RWPE1 (cell line): Measurements from ENCODE around the gene KLF9.
A peak's percentile ranks its signal among the peaks of the same experiment; 100 is the strongest.

Source experiments
- CTCF ChIA-PET: fragments of 350-600 bp; sonication (Branson Sonifier 250); formaldehyde crosslinking; extraction: SDS; loops from one replicate; lab custom pipeline; 2021; lab: Yijun Ruan, JAX
- POLR2A ChIA-PET: fragments of 400-600 bp; formaldehyde crosslinking; extraction: SDS; loops from one replicate; lab custom pipeline; 2020; ENCODE audit warnings: antibody characterized with exemption; ENCODE audit not compliant: low non-redundant PET; lab: Yijun Ruan, JAX
- DNase-seq: peaks from one replicate; pipeline ENCODE4 v3.0.0; 2012; ENCODE audit warnings: low spot score
- H3K27ac ChIP-seq: fragments of 450-650 bp; 2 replicates; pipeline ENCODE4 v1.5.1; 2017
- TF ChIP-seq, protein P1 (sequence below): fragments of 450-650 bp; conservative IDR thresholded peaks from 2 replicates; pipeline ENCODE4 v1.5.1; 2017; ENCODE audit warnings: low read depth, mild to moderate bottlenecking

Gene KLF9

DNA sequence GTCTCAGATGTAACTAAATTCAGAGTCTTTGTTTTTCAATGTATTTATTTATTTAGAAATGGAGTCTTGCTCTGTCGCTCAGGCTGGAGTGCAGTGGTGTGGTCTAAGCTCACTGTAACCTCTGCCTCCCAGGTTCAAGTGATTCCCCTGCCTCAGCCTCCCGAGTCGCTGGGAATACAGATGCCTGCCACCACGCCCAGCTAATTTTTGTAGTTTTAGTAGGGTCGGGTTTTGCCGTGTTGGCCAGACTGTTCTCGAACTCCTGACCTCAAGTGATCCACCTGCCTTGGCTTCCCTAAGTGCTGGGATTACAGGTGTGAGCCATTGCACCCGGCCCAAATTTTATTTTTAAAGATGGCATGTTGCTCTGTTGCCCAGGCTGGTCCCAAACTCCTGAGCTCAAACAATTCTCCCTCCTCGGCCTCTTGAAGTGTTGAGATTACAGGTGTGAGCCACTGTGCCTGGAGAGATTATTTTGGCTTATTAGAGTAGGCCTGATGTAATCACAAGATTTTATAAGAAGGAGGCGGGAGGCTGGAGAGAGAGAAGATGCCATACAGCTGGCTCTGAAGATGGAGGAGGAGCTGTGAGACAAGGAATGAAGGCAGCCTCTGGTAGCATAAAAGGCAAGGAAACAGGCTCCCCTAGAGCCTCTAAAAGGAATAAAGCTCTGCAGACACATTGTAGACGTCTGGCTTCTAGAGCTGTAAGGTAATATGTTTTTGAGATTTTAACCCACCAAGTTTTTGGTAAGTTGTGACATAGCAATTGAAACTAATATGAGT is 12.9 kb upstream of the KLF9 start:
- CTCF ChIA-PET, result interaction anchor here (0.6 to 1.1 kb wide), 4 partner anchors 9 to 87 kb away, joined by 3 to 5 read pairs (median 4); no protein-coding TSS in a partner anchor

DNA sequence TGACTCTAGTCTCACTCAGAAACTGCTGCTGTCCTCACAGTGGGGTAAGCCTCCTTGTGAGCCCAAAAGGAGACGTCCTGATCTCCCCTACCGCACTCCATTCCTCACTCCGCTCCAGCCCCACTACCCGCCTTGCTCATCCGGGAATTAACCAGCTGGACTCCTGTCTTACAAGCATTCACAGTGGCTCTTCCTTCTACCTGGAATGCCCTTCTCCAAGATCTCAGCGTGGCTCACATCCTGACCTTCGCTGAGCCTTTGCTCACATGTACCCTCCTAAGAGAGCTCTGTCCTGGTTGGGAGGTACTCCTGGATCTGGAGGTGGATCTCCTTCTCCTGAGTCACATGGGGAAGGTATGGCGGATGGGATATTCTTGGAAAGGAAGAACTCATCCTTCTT is 10.7 kb upstream of the KLF9 start:
- TF ChIP-seq, protein P1, sequence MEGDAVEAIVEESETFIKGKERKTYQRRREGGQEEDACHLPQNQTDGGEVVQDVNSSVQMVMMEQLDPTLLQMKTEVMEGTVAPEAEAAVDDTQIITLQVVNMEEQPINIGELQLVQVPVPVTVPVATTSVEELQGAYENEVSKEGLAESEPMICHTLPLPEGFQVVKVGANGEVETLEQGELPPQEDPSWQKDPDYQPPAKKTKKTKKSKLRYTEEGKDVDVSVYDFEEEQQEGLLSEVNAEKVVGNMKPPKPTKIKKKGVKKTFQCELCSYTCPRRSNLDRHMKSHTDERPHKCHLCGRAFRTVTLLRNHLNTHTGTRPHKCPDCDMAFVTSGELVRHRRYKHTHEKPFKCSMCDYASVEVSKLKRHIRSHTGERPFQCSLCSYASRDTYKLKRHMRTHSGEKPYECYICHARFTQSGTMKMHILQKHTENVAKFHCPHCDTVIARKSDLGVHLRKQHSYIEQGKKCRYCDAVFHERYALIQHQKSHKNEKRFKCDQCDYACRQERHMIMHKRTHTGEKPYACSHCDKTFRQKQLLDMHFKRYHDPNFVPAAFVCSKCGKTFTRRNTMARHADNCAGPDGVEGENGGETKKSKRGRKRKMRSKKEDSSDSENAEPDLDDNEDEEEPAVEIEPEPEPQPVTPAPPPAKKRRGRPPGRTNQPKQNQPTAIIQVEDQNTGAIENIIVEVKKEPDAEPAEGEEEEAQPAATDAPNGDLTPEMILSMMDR, result no peak
- POLR2A ChIA-PET, result no interaction called here
- DNase-seq, result no peak
- no peak overlapping the region for H3K27ac ChIP-seq
- CTCF ChIA-PET, result interaction anchor here (0.6 to 0.9 kb wide), 3 partner anchors 15 to 161 kb away, joined by 3 to 4 read pairs (median 3); no protein-coding TSS in a partner anchor

More for the DNA sequence above, 12.9 kb upstream of the KLF9 start:
- TF ChIP-seq, protein P1, result no peak
- no peak overlapping the region for H3K27ac ChIP-seq
- no peak for DNase-seq
- POLR2A ChIA-PET, result no interaction called here

DNA sequence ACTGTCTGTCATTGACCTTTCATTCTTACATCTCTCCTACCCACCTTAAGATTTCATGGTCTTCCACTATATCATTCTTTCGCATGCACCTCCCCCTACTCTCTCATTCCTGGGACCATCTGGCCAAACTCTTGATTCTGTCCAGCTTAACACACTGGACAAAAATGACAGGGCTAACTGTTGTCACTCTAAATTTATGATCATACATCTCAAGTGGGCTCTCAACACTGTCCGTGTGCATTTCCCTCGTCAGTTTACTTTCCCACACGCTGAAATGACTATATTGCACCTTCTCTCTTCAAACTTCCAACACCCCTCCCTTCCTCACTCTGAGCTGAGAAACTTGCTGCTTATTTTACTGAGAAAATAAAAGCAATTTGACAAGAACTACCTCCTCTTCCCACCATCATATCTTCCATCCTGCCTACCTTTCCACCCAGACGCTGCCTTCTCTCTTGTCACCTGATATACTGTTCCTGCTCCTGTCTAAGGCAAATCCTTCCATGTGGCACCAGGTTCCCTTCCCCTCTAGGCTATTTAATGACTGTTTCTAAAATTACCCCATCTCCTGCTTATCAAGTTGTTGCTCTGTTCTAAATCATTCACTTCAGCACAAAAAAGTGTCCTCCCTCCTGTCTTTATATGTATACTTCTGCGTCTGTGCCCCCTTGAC is 8.1 kb upstream of the KLF9 start:
- no peak for DNase-seq
- CTCF ChIA-PET, result interaction anchor here (0.7 kb wide), 1 partner anchor 12 kb away, joined by 3 read pairs; no protein-coding TSS in a partner anchor
- H3K27ac ChIP-seq, result no peak overlapping the region; the same call in 1 of the 2 replicates
- TF ChIP-seq, protein P1, result no peak
- POLR2A ChIA-PET, result no interaction called here

DNA sequence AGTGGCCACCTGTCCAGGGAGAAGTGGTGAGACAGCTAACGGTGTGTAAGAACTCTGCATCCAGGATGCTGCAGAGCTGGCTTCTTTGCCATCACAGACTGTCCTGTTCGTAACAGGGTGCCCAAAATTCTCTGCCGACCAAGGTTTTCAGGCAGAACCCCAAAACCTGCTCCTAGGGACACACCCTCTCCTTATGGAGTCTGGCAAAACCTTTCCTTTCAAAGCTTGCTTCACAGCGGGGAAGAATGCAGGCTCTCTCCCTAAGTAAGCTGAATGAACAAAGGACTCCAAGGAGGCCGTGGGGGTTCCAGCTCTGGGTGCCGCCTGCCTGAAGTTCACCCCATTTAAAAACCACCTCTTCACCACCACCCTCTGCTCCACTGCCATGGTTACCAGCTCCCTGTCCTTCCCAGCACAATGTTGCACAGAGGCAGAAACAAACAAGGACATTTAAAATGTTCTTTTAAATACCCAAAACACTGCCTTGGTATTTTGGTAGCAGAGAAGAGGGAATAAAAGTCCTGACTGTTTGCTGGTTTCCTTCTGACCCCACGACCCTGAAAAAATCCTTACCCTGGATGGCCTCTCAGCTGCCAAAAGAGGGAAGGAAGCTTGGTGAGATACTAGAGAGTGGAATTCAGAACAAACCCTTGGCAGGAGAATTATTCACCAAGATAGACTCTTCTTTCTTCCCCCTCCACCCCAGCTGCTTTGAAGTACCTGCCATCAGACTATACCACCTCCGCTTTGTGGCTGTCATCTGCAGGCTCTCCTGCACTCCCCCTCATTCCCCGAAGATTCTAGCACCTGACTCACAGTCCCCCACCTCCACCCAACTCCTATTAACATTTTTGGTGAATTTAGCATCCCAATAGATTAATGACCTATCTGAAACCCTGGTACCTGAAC is 7.1 kb upstream of the KLF9 start:
- CTCF ChIA-PET, result interaction anchor here (0.7 to 1.8 kb wide), 4 partner anchors 64 to 181 kb away, joined by 3 to 7 read pairs (median 4); no protein-coding TSS in a partner anchor
- DNase-seq, result no peak
- H3K27ac ChIP-seq, result peak overlapping the region; percentile 100
- POLR2A ChIA-PET, result interaction anchor here (0.6 to 1.3 kb wide), 5 partner anchors 14 to 366 kb away, joined by 3 to 5 read pairs (median 4); no protein-coding TSS in a partner anchor
- TF ChIP-seq, protein P1, result no peak

DNA sequence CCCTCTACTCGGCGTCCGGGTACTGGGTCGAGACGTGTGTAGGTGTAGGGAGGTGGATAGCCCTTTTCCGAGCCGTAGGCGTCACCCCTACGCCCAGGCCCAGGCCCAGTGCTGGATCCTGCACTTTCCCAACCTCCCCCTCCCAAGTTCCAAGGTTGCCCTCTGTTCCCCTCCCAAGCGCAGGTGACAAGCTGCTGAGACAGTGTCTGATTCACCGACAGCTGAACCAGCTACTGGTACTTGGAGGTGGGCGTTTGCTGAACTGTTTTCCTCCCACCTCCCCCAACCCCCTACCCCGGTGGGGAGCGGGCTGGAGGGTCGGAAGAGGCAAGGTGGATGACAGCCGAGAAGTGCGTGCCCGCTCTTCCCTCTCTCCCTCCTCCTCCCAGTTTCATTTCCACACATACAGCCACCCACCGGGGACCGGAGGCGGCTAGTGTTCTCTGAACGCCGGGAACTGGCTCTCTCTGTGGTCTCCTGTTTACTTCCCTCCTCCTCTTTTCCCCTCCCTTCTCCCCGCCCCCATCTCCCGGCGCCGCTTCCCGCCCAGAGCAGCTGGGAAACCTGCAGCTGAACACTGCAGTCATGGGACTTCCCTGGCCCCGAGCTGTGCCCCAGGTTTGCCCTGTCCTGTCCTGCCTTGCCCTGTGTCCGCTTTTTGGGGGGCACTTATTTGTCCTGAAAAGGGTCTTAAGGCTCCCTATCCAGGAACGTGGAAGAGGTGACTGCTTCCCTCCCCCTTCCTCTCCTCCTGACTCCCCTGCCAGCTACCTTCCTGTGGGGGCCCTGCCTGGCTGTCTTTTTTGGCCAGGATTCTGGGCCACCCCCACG is 6.2 kb upstream of the KLF9 start:
- TF ChIP-seq, protein P1, result no peak
- POLR2A ChIA-PET, result interaction anchor here (0.6 to 2.3 kb wide), 7 partner anchors 14 to 365 kb away, joined by 3 to 9 read pairs (median 4); no protein-coding TSS in a partner anchor
- CTCF ChIA-PET, result interaction anchor here (0.6 to 1.8 kb wide), 5 partner anchors 64 to 182 kb away, joined by 3 to 7 read pairs (median 3); no protein-coding TSS in a partner anchor
- peak; percentile 80 for DNase-seq
- H3K27ac ChIP-seq, result peak overlapping the region; percentile 100
